HTR-8/SVneo (cell line): Measurements from ENCODE around the gene CAPN12.

Experiments used
- DNase-seq: peaks from one replicate; pipeline ENCODE4 v3.0.0; 2011; ENCODE audit warnings: low spot score, mixed read lengths; ENCODE audit not compliant: insufficient read length
- FAIRE-seq: peaks from 2 replicates; lab custom pipeline; 2011; peaks lifted over from hg19 to GRCh38; lab: Jason Lieb, UNC

Gene CAPN12

GRCh38 chr19:38684078-38684861, 60.0 kb downstream of the CAPN12 start:
- peak; percentile 84 for DNase-seq
- no peak for FAIRE-seq

DNA sequence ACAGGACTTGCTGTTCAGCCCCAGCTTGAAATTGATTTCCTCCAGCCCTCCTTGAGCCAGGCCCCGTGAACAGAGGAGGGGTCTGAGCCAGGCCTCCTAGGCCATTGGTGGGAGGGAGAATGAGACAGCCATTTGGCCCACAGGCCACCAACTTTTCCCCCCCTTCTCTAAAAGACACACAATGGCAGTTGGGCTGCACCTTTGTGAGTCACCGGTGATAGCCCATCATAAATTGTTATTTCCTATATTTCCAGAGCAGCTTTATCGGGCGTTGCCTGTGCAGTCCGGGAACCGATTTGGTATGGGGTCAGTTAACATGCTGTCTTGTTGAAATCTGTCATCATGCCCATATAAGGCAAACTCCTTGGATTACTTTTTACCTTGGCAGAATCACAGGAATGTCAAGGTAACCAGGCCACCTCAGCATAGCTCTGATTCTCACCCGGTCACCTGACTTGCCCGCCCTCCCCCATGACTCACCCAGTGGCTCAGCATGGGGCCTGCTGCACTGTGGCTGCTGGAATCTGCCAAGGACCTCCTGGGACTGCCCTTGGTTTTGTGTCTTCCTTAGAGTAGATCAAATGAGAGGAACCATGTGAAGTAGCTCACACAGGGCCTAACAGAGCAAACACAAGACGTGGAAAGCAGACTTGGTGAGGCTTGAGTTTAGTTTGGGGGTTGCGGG, 60.7 kb downstream of the CAPN12 start:
- DNase-seq, result peak; percentile 80

GRCh38 chr19:38682872-38683392, 61.3 kb downstream of the CAPN12 start:
- FAIRE-seq (no peak), DNase-seq (no peak)

More for the DNA sequence above, 60.7 kb downstream of the CAPN12 start:
- FAIRE-seq, result peak; percentile 62

DNA sequence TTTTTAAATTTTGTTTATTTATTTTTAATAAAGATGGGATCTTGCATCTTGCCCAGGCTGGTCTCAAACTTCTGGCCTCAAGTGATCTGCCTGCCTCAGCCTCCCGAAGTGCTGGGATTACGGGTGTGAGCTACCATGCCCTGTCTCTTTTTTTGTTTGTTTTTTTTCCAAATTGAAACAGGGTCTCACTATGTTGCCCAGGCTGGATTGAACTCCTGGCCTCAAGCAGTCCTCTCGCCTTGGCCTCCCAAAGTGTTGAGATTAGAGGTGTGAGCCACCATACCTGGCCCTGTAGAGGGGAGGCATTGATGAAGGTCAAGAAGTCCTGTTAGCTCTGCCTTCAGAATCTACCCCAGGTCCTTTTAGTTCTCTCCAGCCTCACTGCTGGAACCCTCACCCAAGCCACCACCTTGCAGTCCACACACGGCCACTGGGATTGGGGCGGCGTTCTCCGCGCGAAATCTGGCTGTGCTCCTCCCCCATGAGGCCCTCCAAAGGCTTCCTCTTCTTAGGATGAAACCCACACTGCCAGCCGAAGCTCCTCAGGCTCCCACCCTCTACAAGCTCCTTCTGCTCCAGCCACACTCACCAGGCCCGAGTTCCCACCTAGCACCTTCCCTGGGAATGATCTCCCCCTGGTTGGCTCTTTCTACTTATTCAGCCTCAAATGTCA, 61.9 kb downstream of the CAPN12 start:
- DNase-seq (no peak), FAIRE-seq (no peak)
